Prostate gland (tissue), 2 donors: ENCODE measurements around the gene ZNF594.
"Not testable (repeated sequence)": the region's sequence is repeated elsewhere in the genome, so short reads cannot be mapped to it uniquely, and the experiment has no call there.

Experiments used
- CTCF ChIP-seq, 4 experiments: fragments of 200-600 bp in 2 of 4; fragments of 450-650 bp in 2 of 4; sonication (generic) in 2 of 4; IDR thresholded peaks; 1 replicate in 3 of 4; 2 replicates in 1 of 4; pipeline ENCODE4 v1.5.1; 2016 to 2019; ENCODE audit warnings: antibody characterized with exemption in 4 of 4, mild to moderate bottlenecking in 2 of 4, moderate library complexity in 2 of 4
- POLR2A ChIP-seq: fragments of 450-650 bp; IDR thresholded peaks from one replicate; pipeline ENCODE4 v1.6.1; 2016; ENCODE audit warnings: antibody characterized with exemption, mild to moderate bottlenecking

- not testable (repeated sequence) for TF ChIP-seq POLR2A; CTCF (IDR thresholded peaks at IDR 0.05)
These were observed 59.7 kb downstream of the ZNF594 start for GRCh38 chr17:5131799-5132502.
